NOMO-1 treated with DMSO at 0.1 percent for 48 hours (cell line): ENCODE data around the gene CLCF1.

ENCODE experiments used
- DNase-seq: peaks from one replicate; lab custom pipeline; 2025; ENCODE audit not compliant: unreplicated experiment; lab: John Stamatoyannopoulos, UW

The CLCF1 gene

DNA sequence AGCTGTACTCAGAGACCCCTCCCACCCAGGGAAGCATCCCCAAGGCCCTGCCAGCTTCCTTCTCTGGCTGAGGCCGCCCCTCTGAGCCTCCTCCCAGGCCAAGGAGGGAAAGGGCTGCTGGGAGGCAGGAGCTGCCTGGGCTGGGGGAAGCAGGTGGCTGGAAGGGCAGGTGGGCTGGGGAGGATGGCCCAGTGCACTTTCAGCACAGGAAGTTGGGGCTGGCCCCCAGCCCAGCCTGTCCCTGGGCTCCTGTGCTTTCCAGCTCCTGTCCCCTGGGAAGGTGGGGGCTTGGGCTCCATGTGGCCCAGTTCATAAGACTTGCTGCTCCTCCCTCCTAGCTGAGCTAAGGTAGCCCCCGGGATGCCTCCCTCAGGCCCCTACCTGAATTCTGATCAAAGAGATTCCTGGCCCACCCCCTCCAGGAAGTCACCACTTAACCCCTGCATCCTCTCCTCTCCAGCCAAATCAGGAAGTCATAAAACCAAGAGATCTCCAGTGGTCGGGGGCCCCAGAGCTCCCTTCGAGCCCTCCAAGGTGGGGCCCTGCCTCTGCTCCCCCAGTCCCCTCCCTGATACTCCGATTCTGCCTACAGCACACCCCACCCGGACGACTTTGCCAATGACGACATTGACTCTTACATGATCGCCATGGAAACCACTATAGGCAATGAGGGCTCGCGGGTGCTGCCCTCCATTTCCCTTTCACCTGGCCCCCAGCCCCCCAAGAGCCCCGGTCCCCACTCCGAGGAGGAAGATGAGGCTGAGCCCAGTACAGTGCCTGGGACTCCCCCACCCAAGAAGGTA is 23.4 kb upstream of the CLCF1 start:
- peak; percentile 10 for DNase-seq

DNA sequence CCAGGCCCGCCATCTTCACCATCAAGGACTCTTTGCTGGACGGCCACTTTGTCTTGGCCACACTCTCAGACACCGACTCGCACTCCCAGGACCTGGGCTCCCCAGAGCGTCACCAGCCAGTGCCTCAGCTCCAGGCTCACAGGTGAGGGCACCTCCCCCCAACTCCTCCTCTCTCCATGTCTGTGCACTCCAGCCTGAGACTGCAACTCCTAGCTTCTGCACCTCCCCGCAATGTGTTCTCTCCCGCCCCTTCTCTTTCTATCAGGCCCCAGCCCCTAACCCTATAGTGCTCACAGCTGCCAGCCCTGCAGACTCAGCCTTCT is 22.8 kb upstream of the CLCF1 start:
- no peak for DNase-seq

GRCh38 chr11:67395555-67396258 is 22.3 kb upstream of the CLCF1 start:
- no peak for DNase-seq

GRCh38 chr11:67393990-67394389 is 20.6 kb upstream of the CLCF1 start:
- DNase-seq: no peak

GRCh38 chr11:67393437-67393836 is 20.0 kb upstream of the CLCF1 start:
- no peak for DNase-seq

DNA sequence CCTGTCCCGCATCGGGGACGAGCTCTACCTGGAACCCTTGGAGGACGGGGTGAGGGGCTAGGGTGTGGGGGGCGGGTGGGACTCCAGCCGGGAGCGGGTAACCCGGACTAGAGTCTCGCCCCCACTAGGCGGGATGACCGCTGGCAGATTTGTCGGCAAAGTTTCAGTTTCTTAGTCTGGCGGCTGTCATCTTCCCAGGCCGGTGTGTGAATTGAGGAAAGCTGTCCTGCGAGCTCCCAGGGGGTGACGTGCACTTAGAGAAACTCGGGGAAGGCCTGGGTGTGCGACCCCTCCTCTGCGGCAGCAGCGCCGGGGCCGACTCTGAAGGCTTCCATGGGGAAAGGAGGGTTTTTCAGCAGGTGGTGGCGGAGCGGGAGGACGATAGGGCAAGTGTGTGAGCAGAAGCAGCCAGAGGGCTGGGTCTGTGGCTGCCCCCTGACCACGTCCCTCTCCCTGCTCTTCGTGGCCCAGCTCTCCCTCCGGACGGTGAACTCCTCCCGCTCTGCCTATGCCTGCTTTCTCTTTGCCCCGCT is 18.9 kb upstream of the CLCF1 start:
- DNase-seq: no peak

DNA sequence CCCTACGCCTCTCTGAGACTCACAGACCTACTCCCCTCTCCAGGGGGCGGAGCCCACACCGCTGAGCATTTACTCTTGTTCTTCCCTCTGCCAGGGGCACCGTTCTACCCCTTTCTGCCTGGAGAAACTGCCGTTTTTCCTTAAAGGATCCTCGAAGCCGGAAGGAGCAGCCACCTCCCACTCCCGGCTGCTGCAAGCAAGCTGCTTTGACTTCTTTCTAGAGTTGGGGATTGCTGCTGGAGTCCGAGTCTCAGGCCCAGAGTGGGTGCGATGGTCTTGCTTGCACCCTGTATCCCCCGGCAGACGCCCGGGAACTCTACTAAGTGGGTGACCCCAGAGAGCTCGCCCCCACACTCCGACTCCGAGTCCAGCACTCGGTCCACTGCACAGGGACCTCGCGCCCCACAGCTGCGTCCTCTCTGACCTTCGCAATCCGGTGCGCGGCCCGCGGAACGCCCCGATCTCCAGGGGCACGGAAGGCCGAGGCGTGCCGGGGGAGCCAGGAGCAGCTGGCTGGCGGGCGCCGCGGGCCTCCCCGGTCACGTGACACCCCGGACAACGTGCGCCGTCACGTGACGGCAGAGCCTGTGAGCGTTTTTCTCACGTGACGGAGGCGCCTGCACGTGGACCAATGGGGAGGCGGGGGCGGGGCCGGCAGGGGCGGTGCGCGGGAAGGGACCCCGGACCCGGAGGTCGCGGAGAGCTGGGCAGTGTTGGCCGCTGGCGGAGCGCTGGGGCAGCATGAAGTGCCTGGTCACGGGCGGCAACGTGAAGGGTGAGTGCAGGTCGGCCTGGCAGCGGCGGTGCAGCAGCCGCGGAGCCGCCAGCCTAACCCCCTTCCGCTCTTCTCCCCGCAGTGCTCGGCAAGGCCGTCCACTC is 18.1 kb upstream of the CLCF1 start, which contains the start of gene RAD9A:
Gene RAD9A, plus strand, starts transcription at position 683 of the 879 bp plus-strand sequence. Its CDS starts 59 bp downstream, at position 742.
- peak; percentile 92 for DNase-seq

GRCh38 chr11:67390947-67391303 is 17.5 kb upstream of the CLCF1 start:
- no peak for DNase-seq

- DNase-seq: peak; percentile 40
These were observed 16.1 kb upstream of the CLCF1 start for GRCh38 chr11:67389477-67389876.

DNA sequence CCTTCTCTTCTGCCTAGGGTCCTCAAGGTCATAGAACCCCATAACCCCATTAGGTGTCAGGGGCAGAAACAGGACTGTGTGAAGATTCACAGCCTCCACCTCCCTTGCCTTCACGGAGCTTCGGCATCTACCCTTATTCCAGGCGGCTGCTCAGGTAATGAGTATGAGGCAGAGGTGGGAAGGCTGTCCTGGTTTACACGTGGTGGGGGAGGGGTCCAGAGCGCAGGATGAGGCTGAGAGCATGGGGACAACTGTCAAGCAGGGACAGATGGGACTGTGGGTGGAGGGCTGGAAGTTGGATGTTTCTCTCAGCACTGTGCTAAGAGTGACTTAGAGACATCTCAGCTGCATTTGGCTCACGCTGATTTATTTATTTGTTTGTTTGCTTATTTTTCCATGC is 14.1 kb upstream of the CLCF1 start:
- no peak for DNase-seq

DNA sequence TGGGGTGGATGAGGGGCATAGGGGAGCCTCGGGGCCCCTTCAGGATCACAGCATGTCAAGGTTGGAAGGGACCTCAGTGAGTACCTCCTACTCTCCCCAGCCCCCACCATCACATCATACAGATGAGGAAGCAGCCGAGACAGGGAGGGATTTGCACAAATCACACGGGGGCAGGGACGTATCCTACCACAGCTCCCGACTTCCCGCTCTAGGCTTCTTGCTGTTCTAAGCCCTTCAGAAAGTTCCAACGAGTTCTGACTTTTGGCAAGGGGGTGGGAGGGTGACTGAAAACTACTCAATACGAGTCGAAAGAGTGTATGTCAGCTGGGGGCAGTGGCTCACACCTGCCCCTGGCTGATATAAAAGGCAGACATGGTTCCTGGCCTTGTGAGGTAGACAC is 13.7 kb upstream of the CLCF1 start:
- no peak for DNase-seq

- DNase-seq: no peak
These were observed 11.5 kb upstream of the CLCF1 start for GRCh38 chr11:67384851-67385366.

- DNase-seq: peak; percentile 72
These were observed 9.1 kb upstream of the CLCF1 start for GRCh38 chr11:67382276-67383136.

DNA sequence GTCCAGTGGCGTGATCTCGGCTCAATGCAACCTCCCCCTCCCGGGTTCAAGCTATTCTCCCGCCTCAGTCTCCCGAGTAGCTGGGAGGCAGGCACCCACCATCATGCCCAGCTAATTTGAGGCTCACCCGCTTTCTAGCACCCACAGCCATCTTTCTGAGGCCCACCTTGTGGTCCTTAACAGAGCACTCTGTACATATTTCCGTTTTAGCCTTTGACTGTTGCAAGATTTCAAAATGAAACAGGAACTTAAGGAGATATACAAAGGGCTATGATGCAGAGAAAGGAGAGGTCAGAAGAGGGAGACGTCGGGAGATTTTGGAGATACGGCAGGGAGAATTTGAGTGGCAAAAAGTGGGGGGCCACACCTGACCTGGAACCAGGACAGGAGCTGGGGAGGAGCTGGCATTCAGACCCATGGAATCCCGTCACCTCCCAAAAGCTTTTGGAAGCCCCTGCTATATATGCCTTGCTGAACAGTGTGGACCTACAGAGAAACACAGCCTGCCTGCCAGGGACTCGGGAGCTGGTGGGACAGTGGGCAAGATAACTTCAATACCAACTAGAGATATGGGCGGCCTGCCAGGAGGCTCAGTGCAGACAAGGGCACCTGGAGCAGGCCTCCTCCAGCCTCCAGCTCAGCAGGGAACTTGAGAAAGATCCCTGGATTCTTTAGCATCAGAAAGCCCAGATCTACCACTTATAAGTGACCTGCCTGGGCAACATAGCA is 8.0 kb upstream of the CLCF1 start:
- DNase-seq: peak; percentile 87

DNA sequence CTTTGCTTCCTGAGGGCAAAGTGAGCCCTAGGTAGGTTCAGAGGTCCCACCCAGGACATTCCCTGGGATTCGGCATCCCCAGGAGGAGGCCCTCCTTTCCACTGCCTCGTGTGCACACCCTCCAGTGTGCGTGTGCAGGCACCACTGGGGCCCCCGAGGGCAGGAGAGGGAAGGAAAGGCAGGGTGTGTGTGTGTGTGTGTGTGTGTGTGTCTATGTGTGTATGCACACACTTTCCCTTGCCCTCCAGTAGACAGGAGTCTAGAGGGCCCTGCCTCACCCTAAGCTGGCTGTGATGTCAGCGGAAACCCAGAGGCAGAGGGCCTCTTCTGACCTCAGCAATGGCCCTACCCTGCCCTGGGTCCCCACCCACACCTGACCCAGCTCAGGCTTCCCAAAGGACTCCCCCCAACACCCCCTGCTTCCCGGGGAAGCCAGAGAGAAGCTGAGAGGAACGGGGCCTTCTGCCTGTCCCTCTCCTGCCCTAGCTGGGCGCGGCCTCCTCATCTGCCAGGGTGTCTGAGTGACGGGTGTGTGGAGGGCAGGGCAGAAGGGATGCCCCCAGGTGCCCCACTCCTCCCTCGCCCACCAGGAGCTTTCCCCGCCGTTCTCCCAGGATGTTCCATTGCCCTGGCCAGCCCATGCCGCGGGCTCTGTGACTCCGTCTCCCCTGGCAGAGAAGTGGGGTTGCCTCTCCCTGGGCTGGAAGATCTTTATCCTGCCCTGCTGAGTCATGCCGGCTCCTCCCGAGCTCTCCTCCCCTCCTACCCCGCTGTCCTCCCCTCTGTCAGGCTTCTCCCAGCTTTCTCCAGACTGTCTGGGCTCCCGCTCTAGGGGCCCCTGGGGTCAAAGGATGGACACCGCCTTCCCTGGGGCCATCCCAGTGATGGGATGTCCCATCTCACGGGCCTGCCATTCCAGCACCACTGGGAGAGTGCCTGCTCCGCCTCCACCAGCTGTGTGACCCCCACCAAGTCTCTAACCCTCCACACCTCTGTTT is 6.0 kb upstream of the CLCF1 start:
- no peak for DNase-seq

DNA sequence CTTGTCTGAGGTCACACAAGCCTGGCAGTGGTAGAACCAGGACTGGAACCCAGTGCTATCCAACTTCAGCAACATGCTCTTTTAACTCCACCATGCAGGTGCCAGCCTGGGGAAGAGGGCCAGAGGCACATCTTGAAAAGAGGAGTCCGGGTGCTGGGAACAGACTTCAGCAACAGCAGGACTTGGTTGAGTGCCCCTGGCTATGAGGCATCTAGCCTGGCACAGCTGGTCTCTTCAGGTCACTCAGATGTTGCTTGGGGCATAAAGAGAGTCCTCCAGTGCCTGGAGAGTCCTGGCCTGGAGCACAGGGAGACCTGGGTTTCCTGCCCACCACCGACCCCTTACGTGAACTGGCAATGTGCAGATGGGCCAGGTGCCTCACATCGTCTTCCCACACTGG is 5.1 kb upstream of the CLCF1 start:
- DNase-seq: no peak

GRCh38 chr11:67376873-67377808 is 3.7 kb upstream of the CLCF1 start:
- no peak for DNase-seq
